Hepatocyte (in vitro differentiated cells): ENCODE results near the gene PKP4.

Source experiments
- EZH2 ChIP-seq: fragments of 200-600 bp; sonication (generic); IDR thresholded peaks from 2 replicates; pipeline ENCODE4 v1.6.1; 2016; ENCODE audit warnings: antibody characterized with exemption, mild to moderate bottlenecking, borderline replicate concordance
- EZH2phosphoT487 ChIP-seq: fragments of 200-600 bp; sonication (generic); IDR thresholded peaks from one replicate; pipeline ENCODE4 v1.6.1; 2018; ENCODE audit warnings: antibody characterized with exemption, mild to moderate bottlenecking, low read depth, moderate library complexity; ENCODE audit not compliant: unreplicated experiment, severe bottlenecking
- TF ChIP-seq, protein P1 (sequence below): fragments of 200-600 bp; sonication (generic); IDR thresholded peaks from 2 replicates; pipeline ENCODE4 v1.5.1; 2016; ENCODE audit warnings: antibody characterized with exemption, mild to moderate bottlenecking; ENCODE audit not compliant: poor library complexity

DNA sequence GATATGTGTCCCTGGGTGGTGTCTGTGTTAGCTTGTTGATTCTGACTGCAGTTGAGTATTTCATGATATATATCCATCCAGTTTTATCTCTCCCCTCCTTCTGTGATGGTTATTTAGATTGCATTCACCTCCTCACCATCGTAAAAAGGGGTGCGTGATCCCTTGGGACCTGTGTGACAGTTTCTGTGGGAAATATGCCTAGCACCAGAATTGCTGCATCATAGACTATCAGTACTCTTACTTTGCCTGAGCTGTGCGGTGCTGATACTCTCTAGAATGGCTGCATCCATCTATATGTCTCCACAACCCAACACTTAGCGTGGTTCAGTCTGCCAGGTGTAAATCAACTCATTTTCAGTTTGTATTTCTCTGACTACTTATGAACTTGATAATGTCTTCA lies 34.3 kb downstream of the PKP4 start:
- TF ChIP-seq EZH2phosphoT487 (no peak), EZH2 (no peak)
- TF ChIP-seq, protein P1, sequence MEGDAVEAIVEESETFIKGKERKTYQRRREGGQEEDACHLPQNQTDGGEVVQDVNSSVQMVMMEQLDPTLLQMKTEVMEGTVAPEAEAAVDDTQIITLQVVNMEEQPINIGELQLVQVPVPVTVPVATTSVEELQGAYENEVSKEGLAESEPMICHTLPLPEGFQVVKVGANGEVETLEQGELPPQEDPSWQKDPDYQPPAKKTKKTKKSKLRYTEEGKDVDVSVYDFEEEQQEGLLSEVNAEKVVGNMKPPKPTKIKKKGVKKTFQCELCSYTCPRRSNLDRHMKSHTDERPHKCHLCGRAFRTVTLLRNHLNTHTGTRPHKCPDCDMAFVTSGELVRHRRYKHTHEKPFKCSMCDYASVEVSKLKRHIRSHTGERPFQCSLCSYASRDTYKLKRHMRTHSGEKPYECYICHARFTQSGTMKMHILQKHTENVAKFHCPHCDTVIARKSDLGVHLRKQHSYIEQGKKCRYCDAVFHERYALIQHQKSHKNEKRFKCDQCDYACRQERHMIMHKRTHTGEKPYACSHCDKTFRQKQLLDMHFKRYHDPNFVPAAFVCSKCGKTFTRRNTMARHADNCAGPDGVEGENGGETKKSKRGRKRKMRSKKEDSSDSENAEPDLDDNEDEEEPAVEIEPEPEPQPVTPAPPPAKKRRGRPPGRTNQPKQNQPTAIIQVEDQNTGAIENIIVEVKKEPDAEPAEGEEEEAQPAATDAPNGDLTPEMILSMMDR: no peak
